ENCODE data around the gene RAB24. TPM values are rescaled to one million over a fixed set of nuclear protein-coding genes. Genes with fewer than 3 reads are reported as not detected.

The RAB24 gene
- total and polyA plus RNA-seq, 2 donors from 2014 or later, result 25.0 to 77.6 TPM

GRCh38 chr5:177290816-177291596, 12.5 kb downstream of the RAB24 start:
- no peaks in the 10 kb centered on the region for H3K9me3 ChIP-seq (ENCODE audit: control insufficient read depth in 2 of 3, insufficient read depth in 1 of 3, low read length in 3 of 3)
- intact Hi-C loops (cut with DNase I), result no loop called here
- H3K4me1 ChIP-seq (ENCODE audit: control insufficient read depth in 2 of 3, insufficient read depth in 2 of 3, low read depth in 1 of 3, low read length in 3 of 3), result no peaks in the 10 kb centered on the region
- H3K9ac ChIP-seq (ENCODE audit: low read length in 3 of 3), result no peak overlapping the region
- no peak overlapping the region for H3K27ac ChIP-seq (ENCODE audit: low read depth in 2 of 2, low read length in 2 of 2)
- TF ChIP-seq, protein P1, sequence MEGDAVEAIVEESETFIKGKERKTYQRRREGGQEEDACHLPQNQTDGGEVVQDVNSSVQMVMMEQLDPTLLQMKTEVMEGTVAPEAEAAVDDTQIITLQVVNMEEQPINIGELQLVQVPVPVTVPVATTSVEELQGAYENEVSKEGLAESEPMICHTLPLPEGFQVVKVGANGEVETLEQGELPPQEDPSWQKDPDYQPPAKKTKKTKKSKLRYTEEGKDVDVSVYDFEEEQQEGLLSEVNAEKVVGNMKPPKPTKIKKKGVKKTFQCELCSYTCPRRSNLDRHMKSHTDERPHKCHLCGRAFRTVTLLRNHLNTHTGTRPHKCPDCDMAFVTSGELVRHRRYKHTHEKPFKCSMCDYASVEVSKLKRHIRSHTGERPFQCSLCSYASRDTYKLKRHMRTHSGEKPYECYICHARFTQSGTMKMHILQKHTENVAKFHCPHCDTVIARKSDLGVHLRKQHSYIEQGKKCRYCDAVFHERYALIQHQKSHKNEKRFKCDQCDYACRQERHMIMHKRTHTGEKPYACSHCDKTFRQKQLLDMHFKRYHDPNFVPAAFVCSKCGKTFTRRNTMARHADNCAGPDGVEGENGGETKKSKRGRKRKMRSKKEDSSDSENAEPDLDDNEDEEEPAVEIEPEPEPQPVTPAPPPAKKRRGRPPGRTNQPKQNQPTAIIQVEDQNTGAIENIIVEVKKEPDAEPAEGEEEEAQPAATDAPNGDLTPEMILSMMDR (IDR thresholded peaks at IDR 0.05; ENCODE audit: borderline replicate concordance, extremely low read depth, insufficient read depth), result no peak
- DNase-seq (no peak), FAIRE-seq (no peak)
- peaks cover 27 to 56% (median 43%) of the 10 kb centered on the region in 3 donors for H3K36me3 ChIP-seq (ENCODE audit: control insufficient read depth in 2 of 3, insufficient read depth in 3 of 3, low read length in 3 of 3)
- H3K4me3 ChIP-seq (ENCODE audit: low read length in 3 of 3), result no peak overlapping the region
- no peaks in the 10 kb centered on the region for H3K27me3 ChIP-seq (ENCODE audit: control insufficient read depth, insufficient read depth, low read length)

GRCh38 chr5:177288191-177288590, 15.3 kb downstream of the RAB24 start:
- Histone ChIP-seq H3K9ac (ENCODE audit: low read length in 3 of 3) (no peak overlapping the region), H3K4me1 (ENCODE audit: control insufficient read depth in 2 of 3, insufficient read depth in 2 of 3, low read depth in 1 of 3, low read length in 3 of 3) (no peaks in the 10 kb centered on the region), H3K4me3 (ENCODE audit: low read length in 3 of 3) (no peak overlapping the region), H3K27ac (ENCODE audit: low read depth in 2 of 2, low read length in 2 of 2) (no peak overlapping the region), H3K27me3 (ENCODE audit: control insufficient read depth, insufficient read depth, low read length) (no peaks in the 10 kb centered on the region), H3K9me3 (ENCODE audit: control insufficient read depth in 2 of 3, insufficient read depth in 1 of 3, low read length in 3 of 3) (no peaks in the 10 kb centered on the region), H3K36me3 (ENCODE audit: control insufficient read depth in 2 of 3, insufficient read depth in 3 of 3, low read length in 3 of 3) (peaks cover 27 to 42% (median 30%) of the 10 kb centered on the region in 3 donors)
- FAIRE-seq (no peak), DNase-seq (no peak)
- intact Hi-C loops (cut with DNase I), result no loop called here
- TF ChIP-seq, protein P1 (IDR thresholded peaks at IDR 0.05; ENCODE audit: borderline replicate concordance, extremely low read depth, insufficient read depth), result no peak

DNA sequence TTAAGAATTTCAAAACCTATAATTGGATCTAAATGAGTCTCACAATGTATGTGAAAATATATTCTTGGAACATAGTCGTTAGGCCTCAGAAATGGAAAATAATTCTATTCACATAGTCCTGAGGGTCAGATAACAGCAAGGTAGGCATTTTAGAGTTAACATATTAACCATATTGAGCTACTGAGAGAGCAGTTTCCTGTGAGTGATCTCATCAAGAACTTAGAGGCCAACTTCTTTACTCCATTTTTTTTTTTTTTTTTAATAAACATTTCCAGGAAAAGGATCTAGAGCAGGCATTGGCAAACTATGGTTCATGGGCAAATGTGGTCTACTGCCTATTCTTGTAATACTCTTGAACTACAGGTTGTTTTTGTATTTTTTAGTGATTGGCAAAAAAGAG, 26.6 kb downstream of the RAB24 start:
- H3K36me3 ChIP-seq (ENCODE audit: control insufficient read depth in 2 of 3, insufficient read depth in 3 of 3, low read length in 3 of 3), result peaks cover 13 to 49% (median 21%) of the 10 kb centered on the region in 3 donors
- peak overlapping the region in 1 of 2 donors; percentile 32 for H3K27ac ChIP-seq (ENCODE audit: low read depth in 2 of 2, low read length in 2 of 2)
- H3K4me1 ChIP-seq (ENCODE audit: control insufficient read depth in 2 of 3, insufficient read depth in 2 of 3, low read depth in 1 of 3, low read length in 3 of 3), result peaks cover 0 to 4% (median 0%) of the 10 kb centered on the region in 3 donors
- no peak overlapping the region for H3K4me3 ChIP-seq (ENCODE audit: low read length in 3 of 3)
- no peaks in the 10 kb centered on the region for H3K27me3 ChIP-seq (ENCODE audit: control insufficient read depth, insufficient read depth, low read length)
- FAIRE-seq, result no peak
- DNase-seq, result no peak
- no peaks in the 10 kb centered on the region for H3K9me3 ChIP-seq (ENCODE audit: control insufficient read depth in 2 of 3, insufficient read depth in 1 of 3, low read length in 3 of 3)
- H3K9ac ChIP-seq (ENCODE audit: low read length in 3 of 3), result no peak overlapping the region
- intact Hi-C loops (cut with DNase I), result no loop called here
- TF ChIP-seq, protein P1 (IDR thresholded peaks at IDR 0.05; ENCODE audit: borderline replicate concordance, extremely low read depth, insufficient read depth), result no peak

Data from kidney (tissue), 14 donors.